ENCODE results near the gene KLRB1.
"Not testable (repeated sequence)": the region's sequence is repeated elsewhere in the genome, so short reads cannot be mapped to it uniquely, and the experiment has no call there.

The KLRB1 gene

DNA sequence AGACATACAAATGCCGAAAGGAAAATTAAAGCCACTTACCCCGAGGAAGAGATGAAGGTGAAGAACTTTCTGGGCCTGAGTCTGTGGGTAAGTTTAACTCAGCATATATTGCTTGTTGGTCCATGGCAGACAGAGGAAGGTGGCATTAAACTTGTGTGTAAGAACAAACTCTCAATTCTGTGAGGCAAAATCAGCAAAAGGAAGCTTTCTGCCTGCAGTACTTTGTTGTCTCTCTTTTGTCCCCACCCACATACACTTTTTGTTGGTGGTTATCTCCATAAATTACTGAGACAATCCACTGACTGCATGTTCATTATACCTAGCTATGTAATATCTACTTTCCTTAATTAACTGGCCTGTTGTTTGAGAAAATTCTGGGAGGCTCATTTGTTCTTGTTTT, at the start of gene KLRB1:
KLRB1 (minus strand) TSS at position 201 of the 400 bp plus-strand sequence; CDS start at position 124, 77 bp downstream.
- no peak for DNase-seq

DNA sequence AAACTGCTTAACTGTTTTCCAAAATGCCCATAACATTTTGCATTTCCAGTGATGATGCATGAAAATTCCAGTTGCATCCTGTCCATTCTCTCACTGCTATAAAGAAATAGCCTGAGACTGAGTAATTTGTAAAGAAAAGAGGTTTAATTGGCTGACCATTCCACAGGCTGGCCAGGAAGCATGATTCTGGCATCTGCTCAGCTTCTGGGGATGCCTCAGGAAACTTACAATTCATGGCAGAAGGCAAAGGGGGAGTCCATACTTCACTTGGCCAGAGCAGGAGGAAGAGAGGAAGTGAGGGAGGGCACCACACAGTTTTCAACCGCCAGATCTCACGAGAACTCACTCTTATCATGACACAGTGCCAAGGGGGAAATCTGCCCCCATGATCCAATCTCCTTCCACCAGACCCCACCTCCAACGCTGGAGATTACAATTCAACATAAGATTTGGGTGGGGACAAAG, 43.6 kb upstream of the KLRB1 start:
- DNase-seq: peak; percentile 44

GRCh38 chr12:9650151-9650576, 42.4 kb upstream of the KLRB1 start:
- DNase-seq: peak; percentile 20

DNA sequence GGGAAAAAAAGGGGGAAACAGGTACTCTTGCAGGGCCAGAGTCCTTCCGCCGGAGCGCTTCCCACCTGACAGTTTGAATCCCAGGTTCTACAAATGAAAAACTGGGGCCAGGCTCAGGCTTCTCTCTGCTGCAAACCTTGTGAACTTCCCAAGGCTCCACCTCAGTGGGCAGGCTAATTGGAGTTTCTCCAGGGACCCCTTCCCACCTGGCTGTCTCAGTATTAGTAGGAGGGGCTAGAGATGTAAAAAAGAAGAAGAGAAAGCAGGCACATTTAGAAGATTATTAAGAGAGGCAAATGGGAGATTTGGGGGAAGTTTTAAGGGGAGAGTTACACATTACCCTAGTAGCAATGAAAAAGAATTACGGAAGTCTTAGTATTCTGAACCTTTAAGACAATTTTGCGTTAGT, 41.8 kb upstream of the KLRB1 start:
- peak; percentile 61 for DNase-seq

- DNase-seq: peak; percentile 29
These were observed 41.2 kb upstream of the KLRB1 start for GRCh38 chr12:9648701-9649531.

- DNase-seq: peak; percentile 93
These were observed 40.3 kb upstream of the KLRB1 start for GRCh38 chr12:9647825-9648700.

DNA sequence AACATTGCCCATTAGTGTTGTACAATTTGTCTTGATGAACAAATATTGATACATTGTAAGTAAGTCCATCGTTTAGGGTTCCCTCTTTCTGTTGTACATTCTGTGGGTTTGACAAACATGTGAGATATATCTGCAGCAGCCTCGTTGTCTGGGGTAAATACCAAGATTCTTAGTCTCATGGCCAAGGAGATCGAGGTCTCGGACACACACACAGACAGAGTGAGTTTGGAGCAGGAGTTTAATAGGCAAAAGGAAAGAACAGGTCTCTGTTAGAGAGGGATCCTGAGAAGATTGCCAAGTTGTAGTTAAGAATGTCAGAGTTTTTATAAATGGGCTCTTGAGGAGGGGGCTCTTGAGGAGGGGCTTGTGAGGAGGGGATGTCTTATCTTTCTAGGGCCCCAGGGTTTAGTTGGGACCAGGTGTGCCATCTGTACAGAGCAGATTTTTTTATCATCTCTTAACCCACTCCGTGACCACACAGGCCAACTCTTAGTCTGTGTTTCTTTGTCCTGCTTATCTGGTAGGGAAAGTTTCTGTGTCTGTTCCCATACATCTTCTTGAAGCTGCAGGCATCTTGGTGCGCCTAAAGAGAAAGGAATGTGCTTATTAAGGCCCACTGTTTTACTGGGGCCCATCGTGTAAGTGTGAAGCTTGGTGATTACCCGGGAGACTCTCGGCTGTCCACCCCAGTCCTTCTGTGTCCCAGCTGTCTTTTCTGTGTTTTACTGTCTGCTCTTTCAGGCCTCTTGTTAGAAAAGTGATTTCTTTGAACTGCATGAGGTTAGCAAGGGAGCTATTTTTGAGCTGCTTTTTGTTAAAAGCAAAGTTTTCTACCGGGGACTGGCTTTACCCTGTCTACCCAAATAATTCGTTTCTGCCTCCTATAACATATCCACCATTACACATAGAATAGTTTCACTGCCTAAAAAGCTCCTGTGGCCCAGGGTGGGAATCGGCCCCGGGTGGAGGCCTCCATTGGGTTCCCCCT, 39.4 kb upstream of the KLRB1 start:
- DNase-seq: peak; percentile 34

GRCh38 chr12:9644985-9645551, 37.4 kb upstream of the KLRB1 start:
- DNase-seq: not testable (repeated sequence)

DNA sequence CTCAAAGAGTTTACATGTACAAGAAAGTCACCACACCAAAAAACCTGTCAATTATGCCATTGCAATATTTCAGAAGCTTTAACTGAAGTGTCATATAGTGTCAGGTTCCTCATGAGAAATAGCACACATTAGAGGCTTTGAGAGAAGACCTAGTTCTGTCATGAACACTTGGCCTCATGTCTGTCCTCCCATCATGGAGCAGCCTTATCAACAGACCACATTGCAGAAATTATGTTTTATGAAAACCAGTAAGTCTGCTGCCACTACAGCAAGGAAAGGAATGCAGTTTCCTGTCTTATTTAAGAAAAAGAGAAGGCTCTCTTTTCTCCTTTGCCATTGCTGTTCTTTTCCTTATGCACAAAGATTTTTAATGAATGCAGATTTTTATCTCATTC, 35.5 kb upstream of the KLRB1 start:
- no peak for DNase-seq

DNA sequence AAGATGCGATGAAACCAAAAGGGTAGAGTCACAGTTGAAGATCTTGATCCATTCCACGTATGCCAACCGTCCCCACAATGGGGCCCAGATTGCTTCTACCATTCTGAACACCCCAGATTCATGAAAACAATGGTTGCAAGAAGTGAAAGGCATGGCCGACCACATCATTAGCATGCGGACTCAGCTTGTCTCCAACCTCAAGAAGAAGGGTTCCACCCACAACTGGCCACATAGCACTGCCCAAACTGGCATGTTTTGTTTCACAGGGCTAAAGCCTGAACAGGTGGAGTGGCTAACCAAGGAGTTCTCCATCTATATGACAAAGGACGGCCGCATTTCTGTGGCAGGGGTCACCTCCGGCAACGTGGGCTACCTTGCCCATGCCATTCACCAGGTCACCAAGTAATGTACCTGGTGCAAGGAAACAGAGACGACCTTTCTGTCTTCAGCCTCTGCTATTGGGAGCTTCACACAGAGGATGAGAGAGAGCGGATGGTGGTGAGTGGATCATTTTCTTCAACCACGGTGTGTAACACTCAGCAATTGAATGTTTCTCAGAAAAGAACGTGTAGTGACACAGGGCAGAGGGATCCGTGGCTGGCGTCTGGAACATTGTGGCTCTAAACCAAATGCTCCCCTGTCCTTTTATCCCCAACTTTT, 35.0 kb upstream of the KLRB1 start:
- DNase-seq: no peak

DNA sequence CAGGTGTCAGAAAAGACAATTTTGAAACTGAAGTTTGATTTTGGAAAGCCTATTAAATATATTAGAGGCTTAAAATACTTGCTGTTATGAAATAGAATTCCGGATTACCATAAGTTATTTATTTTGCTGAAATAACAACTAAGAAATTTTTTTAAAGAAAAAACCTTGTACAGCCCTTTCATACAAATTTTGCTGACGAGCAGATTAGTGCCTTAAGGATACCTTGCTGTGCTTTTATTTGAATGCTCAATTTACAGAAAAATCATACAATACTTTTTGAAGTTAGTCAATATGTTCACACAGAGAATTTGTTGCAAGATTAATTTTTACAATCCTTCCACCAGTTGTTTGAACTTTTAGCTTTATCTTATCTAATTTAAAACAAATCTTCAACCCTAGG, 32.3 kb upstream of the KLRB1 start:
- DNase-seq: no peak

DNA sequence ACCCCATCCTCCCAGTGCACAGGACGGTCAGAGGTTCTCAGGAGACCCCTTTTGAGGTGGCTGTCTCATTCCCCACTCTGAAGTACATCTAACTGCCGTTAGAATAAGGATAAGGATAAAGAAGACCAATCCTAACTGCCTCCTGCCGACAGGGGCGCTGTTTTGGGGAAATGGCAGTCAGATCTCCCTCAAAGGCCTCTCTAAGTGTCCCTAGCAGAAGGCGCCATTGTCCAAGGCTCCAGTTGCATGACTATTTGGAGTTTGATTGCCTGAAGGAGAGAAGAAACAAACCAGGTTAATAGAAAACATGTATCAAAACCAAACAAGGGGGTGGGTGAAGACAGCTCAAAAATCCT, 29.1 kb upstream of the KLRB1 start:
- DNase-seq: no peak

DNA sequence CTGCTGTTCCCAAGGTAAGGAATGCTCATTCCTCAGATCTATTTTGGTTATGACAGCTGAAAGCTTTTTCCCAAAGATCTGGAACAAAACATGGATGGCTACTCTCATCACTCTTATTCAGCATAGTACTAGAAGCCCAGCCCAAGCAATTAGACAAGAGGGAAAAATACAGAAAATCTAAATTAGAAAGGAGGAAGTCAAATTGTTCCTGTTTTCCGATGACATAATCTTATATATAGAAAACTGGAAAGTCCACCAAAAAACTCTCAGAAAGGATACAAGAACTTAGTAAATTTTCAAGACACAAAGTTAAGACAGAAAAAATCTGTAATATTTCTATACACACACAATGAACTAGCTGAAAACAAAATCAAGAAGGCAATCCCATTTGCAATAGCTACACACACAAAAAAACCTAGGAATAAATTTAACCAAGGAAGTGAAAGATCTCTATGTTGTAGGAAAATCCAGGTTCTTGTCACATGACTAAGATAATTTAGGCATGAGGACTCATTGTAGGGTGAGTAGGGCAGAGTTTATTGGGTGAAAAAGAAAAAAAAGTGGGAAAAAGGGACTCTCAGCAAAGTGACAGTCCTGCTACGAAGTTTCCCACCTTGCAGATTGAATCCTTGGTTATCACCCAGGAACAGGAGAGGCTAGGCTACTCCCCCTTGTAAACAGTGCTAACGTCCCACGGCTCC, 28.6 kb upstream of the KLRB1 start:
- no peak for DNase-seq

- DNase-seq: no peak
These were observed 27.4 kb upstream of the KLRB1 start for GRCh38 chr12:9634969-9635754.

DNA sequence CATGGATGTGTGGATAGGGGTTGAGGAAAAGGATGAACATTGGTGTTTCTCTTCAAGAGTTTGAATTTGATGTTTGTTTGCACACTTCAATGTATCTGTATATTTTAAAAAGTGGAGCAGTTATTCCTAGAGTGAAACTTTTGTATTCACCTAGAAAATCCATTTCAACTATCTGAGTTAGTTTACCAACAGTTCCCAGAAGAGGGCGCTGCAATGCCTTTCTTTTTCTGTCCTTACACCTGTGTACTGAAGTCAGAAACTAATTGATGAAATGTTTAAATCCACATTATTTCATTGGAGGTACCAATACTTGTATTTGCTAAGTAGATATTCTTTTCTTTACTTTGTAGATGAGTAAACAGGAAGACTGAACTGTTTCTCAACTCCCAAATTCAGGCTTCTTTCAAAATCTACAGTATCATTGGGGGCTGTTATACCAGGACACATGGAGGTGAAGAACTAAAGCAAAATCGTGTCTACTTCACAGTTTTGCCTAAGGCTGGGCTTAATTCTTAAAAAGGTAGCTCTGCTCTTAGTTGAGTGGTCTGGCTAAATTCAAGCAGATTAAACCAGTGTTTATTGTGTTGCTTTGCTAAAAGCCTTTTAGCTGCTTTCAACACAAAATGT, 26.6 kb upstream of the KLRB1 start:
- peak; percentile 78 for DNase-seq

GRCh38 chr12:9632766-9633165, 25.1 kb upstream of the KLRB1 start:
- DNase-seq: no peak

DNA sequence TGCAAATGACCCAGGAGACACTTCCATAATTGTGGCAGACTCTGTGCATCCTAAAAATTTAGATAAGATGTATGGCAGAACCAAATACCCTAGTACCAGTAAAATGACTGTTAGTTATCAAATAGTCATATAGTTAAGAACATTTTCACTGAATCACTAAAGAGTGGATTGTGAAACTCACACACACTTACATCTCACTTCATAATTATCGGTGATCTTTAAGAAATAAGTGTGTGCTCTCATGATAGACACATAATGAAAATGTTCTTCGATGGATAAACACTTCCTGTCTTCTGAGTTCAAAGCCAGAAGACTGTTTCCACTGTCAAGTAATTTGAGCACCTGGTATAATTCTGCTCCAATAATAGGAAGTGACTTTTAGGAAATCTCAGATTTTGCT, 19.1 kb upstream of the KLRB1 start:
- no peak for DNase-seq

GRCh38 chr12:9626291-9626690, 18.6 kb upstream of the KLRB1 start:
- DNase-seq: no peak

DNA sequence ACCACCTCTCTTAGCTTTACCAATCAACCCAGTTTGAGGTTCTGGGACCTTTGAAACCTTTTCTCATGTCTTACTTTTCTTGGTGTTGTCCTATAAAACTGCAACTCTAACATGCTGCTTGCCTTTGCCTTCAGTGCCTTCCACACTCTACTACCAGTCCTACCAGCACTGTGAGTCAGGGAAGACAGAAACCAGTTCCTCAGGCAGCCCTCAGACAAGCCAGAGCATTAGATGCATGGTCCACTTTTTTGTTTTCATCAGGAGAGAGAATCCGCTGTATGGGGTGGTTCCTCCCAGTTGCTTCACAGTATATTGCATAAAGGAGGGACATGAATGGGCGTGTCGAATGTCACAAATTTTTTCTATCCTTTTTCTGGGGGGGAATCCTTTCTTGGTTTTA, 17.3 kb upstream of the KLRB1 start:
- DNase-seq: no peak
